ENCODE measurements around the gene LHCGR. TPM values are rescaled to one million over a fixed set of nuclear protein-coding genes. Genes with fewer than 3 reads are reported as not detected.

Gene LHCGR
- total RNA-seq, 1 experiment from 2014 or later = not detected

GRCh38 chr2:48725696-48726494, 29.6 kb downstream of the LHCGR start:
- Histone ChIP-seq H3K27ac (no peak overlapping the region), H3K4me1 (no peaks in the 10 kb centered on the region), H3K27me3 (peaks cover 2% of the 10 kb centered on the region), H3K36me3 (no peaks in the 10 kb centered on the region), H3K9me3 (replicated peaks) (no peaks in the 10 kb centered on the region), H3K4me3 (no peak overlapping the region)
- DNase-seq = peak in 1 of 2 experiments; percentile 26

- Histone ChIP-seq H3K4me3 (no peak overlapping the region), H3K27me3 (peaks cover 7% of the 10 kb centered on the region), H3K4me1 (no peaks in the 10 kb centered on the region), H3K27ac (no peak overlapping the region), H3K9me3 (replicated peaks) (no peaks in the 10 kb centered on the region), H3K36me3 (no peaks in the 10 kb centered on the region)
- DNase-seq = no peak
Observed at GRCh38 chr2:48724278-48724677, 31.2 kb downstream of the LHCGR start.

GRCh38 chr2:48723129-48723528, 32.4 kb downstream of the LHCGR start:
- no peak for DNase-seq
- no peak overlapping the region for H3K27ac ChIP-seq

DNA sequence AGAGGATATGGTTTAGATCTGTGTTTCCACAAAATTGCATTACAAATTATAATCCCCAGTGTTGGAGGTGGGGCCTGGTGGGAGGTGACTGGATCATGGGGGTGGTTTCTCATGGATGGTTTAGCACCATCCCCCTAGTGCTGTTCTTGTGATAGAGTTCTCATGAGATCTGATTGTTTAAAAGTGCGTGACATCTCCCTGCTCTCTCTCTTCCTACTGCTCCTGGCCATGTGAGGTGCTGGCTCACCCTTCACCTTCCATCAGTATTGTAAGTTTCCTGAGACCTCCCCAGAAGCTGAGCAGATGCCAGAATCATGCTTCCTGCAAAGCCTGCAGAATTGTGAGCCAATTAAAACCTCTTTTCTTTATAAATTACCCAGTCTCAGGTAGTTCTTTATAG, 33.1 kb downstream of the LHCGR start:
- H3K4me1 ChIP-seq = no peaks in the 10 kb centered on the region
- DNase-seq = no peak
- H3K9me3 ChIP-seq (replicated peaks) = no peaks in the 10 kb centered on the region
- peaks cover 7% of the 10 kb centered on the region for H3K27me3 ChIP-seq
- no peak overlapping the region for H3K27ac ChIP-seq
- H3K36me3 ChIP-seq = no peaks in the 10 kb centered on the region
- no peak overlapping the region for H3K4me3 ChIP-seq

More at GRCh38 chr2:48723129-48723528, 32.4 kb downstream of the LHCGR start:
- Histone ChIP-seq H3K9me3 (replicated peaks) (no peaks in the 10 kb centered on the region), H3K27me3 (peaks cover 7% of the 10 kb centered on the region), H3K4me1 (no peaks in the 10 kb centered on the region), H3K36me3 (no peaks in the 10 kb centered on the region), H3K4me3 (no peak overlapping the region)

DNA sequence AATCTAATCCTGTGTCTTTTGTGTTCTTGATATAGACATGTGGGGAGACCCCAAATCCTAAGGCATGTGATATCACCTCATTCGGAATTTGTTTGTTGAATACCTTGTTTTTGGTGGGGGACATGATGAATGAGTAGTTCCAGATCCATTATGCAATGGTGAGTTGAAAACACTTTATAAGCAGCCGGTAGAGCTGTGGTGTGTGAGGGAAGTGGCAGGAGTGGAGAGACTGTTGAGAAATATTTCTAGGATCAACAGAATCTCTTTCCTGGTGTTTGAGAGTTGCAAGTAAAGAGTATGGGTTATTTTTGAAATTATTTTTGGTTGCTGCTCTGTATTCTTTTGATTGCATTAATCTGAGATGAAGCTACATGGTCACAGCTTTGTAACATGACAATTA, 34.4 kb downstream of the LHCGR start:
- no peak for DNase-seq
- Histone ChIP-seq H3K27ac (no peak overlapping the region), H3K4me3 (no peak overlapping the region), H3K36me3 (no peaks in the 10 kb centered on the region), H3K9me3 (replicated peaks) (no peaks in the 10 kb centered on the region), H3K4me1 (no peaks in the 10 kb centered on the region), H3K27me3 (peaks cover 9% of the 10 kb centered on the region)

DNA sequence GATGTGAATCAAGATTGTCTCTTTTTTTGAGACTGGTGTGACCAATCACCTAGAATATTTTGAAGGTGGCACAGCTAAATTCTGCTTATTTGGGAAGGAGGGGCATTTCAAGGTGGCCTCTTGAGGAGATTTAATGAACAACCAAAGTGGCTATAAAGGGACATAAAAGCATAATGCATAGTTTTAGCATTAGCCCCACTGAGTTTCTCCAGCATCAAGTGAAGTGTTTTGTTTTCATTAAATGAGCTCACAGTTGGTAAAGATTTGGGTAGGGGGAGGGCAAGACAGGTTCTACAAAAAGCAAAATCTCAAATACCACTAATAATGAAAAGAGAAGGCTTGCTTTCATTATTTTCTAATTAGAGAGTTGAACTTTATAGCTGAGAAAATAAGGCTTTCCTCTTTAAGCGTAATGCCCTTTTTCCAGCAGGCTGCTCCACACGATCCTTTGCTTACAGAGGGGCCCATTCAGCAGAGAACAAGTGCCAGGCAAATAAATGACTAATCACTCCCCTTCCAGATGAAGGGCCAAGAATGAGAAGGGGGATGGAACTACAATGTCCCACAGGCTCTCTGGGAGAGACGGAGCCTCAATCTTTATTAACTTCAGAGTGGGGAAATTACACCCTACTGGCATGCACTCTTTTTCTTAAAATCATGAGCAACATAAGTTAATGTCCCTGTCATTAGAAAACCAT, 35.9 kb downstream of the LHCGR start:
- no peak overlapping the region for H3K27ac ChIP-seq
- no peak for DNase-seq
- no peaks in the 10 kb centered on the region for H3K36me3 ChIP-seq
- H3K9me3 ChIP-seq (replicated peaks) = no peaks in the 10 kb centered on the region
- H3K4me3 ChIP-seq = no peak overlapping the region
- H3K27me3 ChIP-seq = peaks cover 10% of the 10 kb centered on the region
- no peaks in the 10 kb centered on the region; the same call in 1 of the 2 replicates for H3K4me1 ChIP-seq

DNA sequence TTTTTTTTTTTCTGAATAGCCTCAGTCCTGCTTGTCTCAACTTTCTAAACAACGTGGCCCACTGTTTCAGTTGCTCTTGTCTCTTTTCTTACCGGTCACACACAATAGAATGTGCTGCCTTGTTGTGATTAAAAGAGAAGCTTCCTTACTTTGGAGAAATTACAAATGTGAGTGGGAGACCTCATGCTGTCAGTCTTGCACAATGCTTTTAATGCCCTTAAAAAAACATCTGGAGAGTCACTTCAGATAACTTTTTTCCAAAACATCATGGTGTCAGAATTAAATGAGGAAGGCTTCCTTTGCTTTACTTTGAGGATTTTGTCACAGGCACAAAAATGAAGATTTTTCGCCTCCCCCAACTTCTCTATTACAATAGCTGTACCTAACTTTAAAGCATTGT, 37.7 kb downstream of the LHCGR start:
- Histone ChIP-seq H3K4me3 (no peak overlapping the region), H3K4me1 (no peaks in the 10 kb centered on the region; the same call in 1 of the 2 replicates), H3K9me3 (replicated peaks) (no peaks in the 10 kb centered on the region), H3K36me3 (no peaks in the 10 kb centered on the region), H3K27ac (no peak overlapping the region), H3K27me3 (peaks cover 10% of the 10 kb centered on the region)
- DNase-seq = no peak

DNA sequence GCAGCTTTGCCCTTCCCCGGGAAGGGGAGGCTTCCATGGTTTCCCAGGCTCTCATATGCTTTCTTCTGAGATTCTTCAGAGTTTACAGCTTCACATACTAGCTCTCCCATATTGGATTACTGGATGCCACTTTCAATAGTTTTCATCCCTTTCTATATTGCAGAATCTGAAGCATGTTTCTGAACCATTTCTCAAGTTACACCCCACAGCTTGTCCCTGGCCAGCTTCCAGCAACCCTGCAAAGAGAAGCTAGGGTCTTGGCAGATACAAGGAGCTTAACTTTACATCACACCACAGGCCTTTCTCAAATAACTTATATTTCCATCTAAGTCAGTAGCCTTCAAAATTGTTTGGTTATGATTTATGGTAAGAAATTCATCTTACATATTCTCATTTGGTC, 39.6 kb downstream of the LHCGR start:
- DNase-seq = peak; percentile 14 to 37
- no peak overlapping the region for H3K27ac ChIP-seq
- no peaks in the 10 kb centered on the region for H3K9me3 ChIP-seq (replicated peaks)

GRCh38 chr2:48715042-48715899, 40.3 kb downstream of the LHCGR start:
- Histone ChIP-seq H3K9me3 (replicated peaks) (no peaks in the 10 kb centered on the region), H3K36me3 (no peaks in the 10 kb centered on the region), H3K27me3 (peaks cover 3% of the 10 kb centered on the region), H3K4me3 (no peak overlapping the region), H3K4me1 (no peaks in the 10 kb centered on the region; the same call in 1 of the 2 replicates), H3K27ac (no peak overlapping the region)
- no peak for DNase-seq

More for the DNA sequence above, 39.6 kb downstream of the LHCGR start:
- Histone ChIP-seq H3K36me3 (no peaks in the 10 kb centered on the region), H3K4me3 (no peak overlapping the region), H3K4me1 (no peaks in the 10 kb centered on the region; the same call in 1 of the 2 replicates), H3K27me3 (peaks cover 8% of the 10 kb centered on the region)

- Histone ChIP-seq H3K4me1 (no peaks in the 10 kb centered on the region; the same call in 1 of the 2 replicates), H3K4me3 (no peak overlapping the region), H3K36me3 (no peaks in the 10 kb centered on the region), H3K27me3 (peaks cover 3% of the 10 kb centered on the region; the same call in 1 of the 2 replicates), H3K27ac (no peak overlapping the region), H3K9me3 (replicated peaks) (no peaks in the 10 kb centered on the region)
- no peak for DNase-seq
Observed at GRCh38 chr2:48714245-48714644, 41.3 kb downstream of the LHCGR start.

DNA sequence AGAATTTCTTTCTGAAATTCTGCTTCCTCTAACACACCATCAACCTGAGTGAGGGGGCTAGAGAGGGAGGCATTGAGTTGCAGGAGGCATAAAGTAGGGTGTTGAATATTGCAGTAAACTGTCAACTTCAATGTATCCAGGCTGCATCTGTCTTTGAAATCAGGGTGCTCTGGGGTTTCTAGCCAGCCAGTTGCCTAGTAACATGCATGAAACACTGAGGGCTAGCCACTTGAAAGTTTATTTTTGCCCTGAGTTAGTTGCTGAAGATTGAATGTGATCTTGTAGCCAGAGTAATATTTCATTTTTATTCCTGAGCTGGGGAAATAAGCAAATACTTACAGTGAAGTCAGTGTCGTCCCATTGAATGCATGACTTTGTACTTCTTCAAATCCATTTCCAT, 41.9 kb downstream of the LHCGR start:
- no peaks in the 10 kb centered on the region for H3K9me3 ChIP-seq (replicated peaks)
- H3K4me1 ChIP-seq = no peaks in the 10 kb centered on the region; the same call in 1 of the 2 replicates
- no peak for DNase-seq
- peaks cover 3% of the 10 kb centered on the region; the same call in 1 of the 2 replicates for H3K27me3 ChIP-seq
- H3K36me3 ChIP-seq = no peaks in the 10 kb centered on the region
- H3K27ac ChIP-seq = no peak overlapping the region
- H3K4me3 ChIP-seq = no peak overlapping the region

GRCh38 chr2:48712151-48712550, 43.4 kb downstream of the LHCGR start:
- no peak overlapping the region for H3K27ac ChIP-seq
- no peaks in the 10 kb centered on the region for H3K9me3 ChIP-seq (replicated peaks)
- no peak for DNase-seq
- no peak overlapping the region for H3K4me3 ChIP-seq
- no peaks in the 10 kb centered on the region; the same call in 1 of the 2 replicates for H3K4me1 ChIP-seq
- peaks cover 3% of the 10 kb centered on the region; the same call in 1 of the 2 replicates for H3K27me3 ChIP-seq
- no peaks in the 10 kb centered on the region for H3K36me3 ChIP-seq

DNA sequence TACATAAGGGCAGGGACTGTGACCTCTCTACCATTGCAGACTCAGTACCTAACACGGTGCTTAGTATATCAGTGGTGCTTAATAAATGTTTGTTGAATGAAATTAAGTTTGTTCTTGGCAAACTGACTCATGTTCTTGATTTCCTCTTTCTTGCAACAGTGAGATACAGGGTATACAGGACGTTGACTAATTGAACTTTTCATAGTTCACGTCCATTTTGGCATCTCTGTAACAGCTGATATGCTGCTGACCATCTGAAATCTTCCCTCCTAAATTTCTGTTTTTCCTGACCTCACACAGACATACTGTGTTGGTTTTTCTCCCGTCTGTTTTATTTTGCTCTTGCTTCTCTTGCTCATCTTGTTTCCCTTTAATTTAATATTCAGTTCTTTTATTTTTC, 44.2 kb downstream of the LHCGR start:
- Histone ChIP-seq H3K4me3 (no peak overlapping the region), H3K27me3 (0 out of 2 replicates have a peak, but pooled peaks cover 3% of the 10 kb centered on the region), H3K9me3 (replicated peaks) (no peaks in the 10 kb centered on the region), H3K36me3 (no peaks in the 10 kb centered on the region), H3K4me1 (no peaks in the 10 kb centered on the region; the same call in 1 of the 2 replicates), H3K27ac (no peak overlapping the region)
- no peak for DNase-seq
